ENCODE data around the gene AARSD1. TPM values are rescaled to one million over a fixed set of nuclear protein-coding genes. Genes with fewer than 3 reads are reported as not detected.
"Not testable (repeated sequence)": the region's sequence is repeated elsewhere in the genome, so short reads cannot be mapped to it uniquely, and the experiment has no call there.

AARSD1 gene
- total RNA-seq, 1 experiment from 2014 or later, result 69.0 TPM

DNA sequence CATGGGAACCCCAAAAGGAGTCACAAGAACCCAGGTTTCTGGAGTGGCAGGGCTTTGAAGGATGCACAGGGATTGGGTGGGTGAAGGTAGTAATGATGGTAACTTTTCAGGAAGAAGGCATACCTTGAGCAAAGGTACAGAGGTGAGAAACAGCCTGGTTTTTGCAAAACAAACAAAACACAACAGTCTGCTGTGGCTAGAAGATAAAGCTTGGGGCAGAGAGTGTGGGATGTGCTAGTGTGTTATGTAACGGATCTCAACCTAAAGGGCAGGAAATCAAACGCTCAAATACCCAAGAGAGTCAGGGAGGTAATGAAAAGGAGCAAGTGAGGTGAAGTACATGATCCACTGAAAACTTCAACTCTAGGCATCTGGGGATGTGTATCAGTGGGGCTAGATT lies 11.0 kb upstream of the AARSD1 start:
- Histone ChIP-seq H3K36me3 (ENCODE audit: control insufficient read depth, insufficient read depth, low read length) (no peaks in the 10 kb centered on the region), H3K27me3 (replicated peaks; ENCODE audit: control insufficient read depth, insufficient read depth, low read length) (no peaks in the 10 kb centered on the region), H3K4me1 (no peaks in the 10 kb centered on the region), H3K9me3 (no peaks in the 10 kb centered on the region), H3K4me3 (ENCODE audit: low read depth, low read length) (no peak overlapping the region)
- H3K4me3 Mint-ChIP-seq (ENCODE audit: unreplicated experiment), result no peak overlapping the region
- H3K9me3 Mint-ChIP-seq (ENCODE audit: unreplicated experiment), result peaks cover 13% of the 10 kb centered on the region
- ChIA-PET POLR2A (no interaction called here), CTCF (no interaction called here)
- H3K27ac Mint-ChIP-seq (ENCODE audit: unreplicated experiment), result no peak overlapping the region
- intact Hi-C loops (cut with micrococcal nuclease; ENCODE audit: unreplicated experiment), result no loop called here
- peaks cover 15% of the 10 kb centered on the region for H3K36me3 Mint-ChIP-seq (ENCODE audit: insufficient read depth, unreplicated experiment)
- no peaks in the 10 kb centered on the region for H3K27me3 Mint-ChIP-seq (ENCODE audit: insufficient read depth, unreplicated experiment)
- BruUV-seq (replicated peaks), result no TSS peak
- peaks cover 5% of the 10 kb centered on the region for H3K4me1 Mint-ChIP-seq (ENCODE audit: low read depth, unreplicated experiment)
- no peak for DNase-seq
- TF ChIP-seq, protein P1, sequence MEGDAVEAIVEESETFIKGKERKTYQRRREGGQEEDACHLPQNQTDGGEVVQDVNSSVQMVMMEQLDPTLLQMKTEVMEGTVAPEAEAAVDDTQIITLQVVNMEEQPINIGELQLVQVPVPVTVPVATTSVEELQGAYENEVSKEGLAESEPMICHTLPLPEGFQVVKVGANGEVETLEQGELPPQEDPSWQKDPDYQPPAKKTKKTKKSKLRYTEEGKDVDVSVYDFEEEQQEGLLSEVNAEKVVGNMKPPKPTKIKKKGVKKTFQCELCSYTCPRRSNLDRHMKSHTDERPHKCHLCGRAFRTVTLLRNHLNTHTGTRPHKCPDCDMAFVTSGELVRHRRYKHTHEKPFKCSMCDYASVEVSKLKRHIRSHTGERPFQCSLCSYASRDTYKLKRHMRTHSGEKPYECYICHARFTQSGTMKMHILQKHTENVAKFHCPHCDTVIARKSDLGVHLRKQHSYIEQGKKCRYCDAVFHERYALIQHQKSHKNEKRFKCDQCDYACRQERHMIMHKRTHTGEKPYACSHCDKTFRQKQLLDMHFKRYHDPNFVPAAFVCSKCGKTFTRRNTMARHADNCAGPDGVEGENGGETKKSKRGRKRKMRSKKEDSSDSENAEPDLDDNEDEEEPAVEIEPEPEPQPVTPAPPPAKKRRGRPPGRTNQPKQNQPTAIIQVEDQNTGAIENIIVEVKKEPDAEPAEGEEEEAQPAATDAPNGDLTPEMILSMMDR (IDR thresholded peaks at IDR 0.05; ENCODE audit: insufficient read depth in 1 of 2, low read depth in 1 of 2, low read length in 1 of 2, severe bottlenecking in 1 of 2, unreplicated experiment in 1 of 2), result no peak

DNA sequence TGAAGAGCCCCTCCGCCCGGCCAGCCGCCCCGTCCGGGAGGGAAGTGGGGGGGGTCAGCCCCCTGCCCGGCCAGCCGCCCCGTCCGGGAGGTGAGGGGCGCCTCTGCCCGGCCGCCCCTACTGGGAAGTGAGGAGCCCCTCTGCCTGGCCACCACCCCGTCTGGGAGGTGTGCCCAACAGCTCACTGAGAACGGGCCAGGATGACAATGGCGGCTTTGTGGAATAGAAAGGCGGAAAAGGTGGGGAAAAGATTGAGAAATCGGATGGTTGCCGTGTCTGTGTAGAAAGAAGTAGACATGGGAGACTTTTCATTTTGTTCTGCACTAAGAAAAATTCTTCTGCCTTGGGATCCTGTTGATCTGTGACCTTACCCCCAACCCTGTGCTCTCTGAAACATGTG lies 9.1 kb upstream of the AARSD1 start:
- H3K4me3 Mint-ChIP-seq (ENCODE audit: unreplicated experiment); H3K4me1 ChIP-seq; H3K9me3 Mint-ChIP-seq (ENCODE audit: unreplicated experiment); DNase-seq; H3K4me3 ChIP-seq (ENCODE audit: low read depth, low read length); H3K27me3 ChIP-seq (replicated peaks; ENCODE audit: control insufficient read depth, insufficient read depth, low read length); intact Hi-C loops (cut with micrococcal nuclease; ENCODE audit: unreplicated experiment); POLR2A ChIA-PET; H3K27ac Mint-ChIP-seq (ENCODE audit: unreplicated experiment); BruUV-seq (replicated peaks); H3K27me3 Mint-ChIP-seq (ENCODE audit: insufficient read depth, unreplicated experiment); H3K36me3 ChIP-seq (ENCODE audit: control insufficient read depth, insufficient read depth, low read length); H3K4me1 Mint-ChIP-seq (ENCODE audit: low read depth, unreplicated experiment); H3K36me3 Mint-ChIP-seq (ENCODE audit: insufficient read depth, unreplicated experiment); H3K9me3 ChIP-seq; CTCF ChIA-PET: not testable (repeated sequence)

DNA sequence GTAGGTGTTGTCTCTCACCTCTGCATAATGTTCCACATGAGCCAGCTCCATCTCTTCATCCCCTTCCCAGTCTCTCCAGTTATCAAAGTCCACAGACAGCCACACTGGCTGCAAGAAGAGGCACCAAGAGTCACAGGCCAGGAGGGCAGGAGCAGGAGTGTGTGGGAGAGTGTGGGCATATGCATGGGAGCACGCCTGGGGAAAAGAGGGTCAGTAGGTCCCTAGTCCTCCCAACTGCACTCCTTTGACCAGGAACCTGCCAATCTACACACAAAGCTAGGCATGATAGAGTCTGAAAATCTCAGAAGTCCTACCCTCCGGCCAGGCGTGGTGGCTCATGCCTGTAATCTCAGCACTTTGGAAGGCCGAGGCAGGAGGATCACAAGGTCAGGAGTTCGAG lies 7.3 kb upstream of the AARSD1 start:
- Histone ChIP-seq H3K36me3 (ENCODE audit: control insufficient read depth, insufficient read depth, low read length) (no peaks in the 10 kb centered on the region), H3K4me1 (no peaks in the 10 kb centered on the region), H3K9me3 (no peaks in the 10 kb centered on the region), H3K27me3 (replicated peaks; ENCODE audit: control insufficient read depth, insufficient read depth, low read length) (no peaks in the 10 kb centered on the region), H3K4me3 (ENCODE audit: low read depth, low read length) (no peak overlapping the region)
- CTCF ChIA-PET, result no interaction called here
- BruUV-seq (replicated peaks), result no TSS peak
- peaks cover 6% of the 10 kb centered on the region for H3K36me3 Mint-ChIP-seq (ENCODE audit: insufficient read depth, unreplicated experiment)
- DNase-seq, result no peak
- H3K9me3 Mint-ChIP-seq (ENCODE audit: unreplicated experiment), result no peaks in the 10 kb centered on the region
- no peak overlapping the region for H3K4me3 Mint-ChIP-seq (ENCODE audit: unreplicated experiment)
- intact Hi-C loops (cut with micrococcal nuclease; ENCODE audit: unreplicated experiment), result no loop called here
- H3K4me1 Mint-ChIP-seq (ENCODE audit: low read depth, unreplicated experiment), result no peaks in the 10 kb centered on the region
- TF ChIP-seq, protein P1 (IDR thresholded peaks at IDR 0.05; ENCODE audit: insufficient read depth in 1 of 2, low read depth in 1 of 2, low read length in 1 of 2, severe bottlenecking in 1 of 2, unreplicated experiment in 1 of 2), result no peak
- POLR2A ChIA-PET, result interaction anchor here (0.7 kb wide), 1 partner anchor 26 kb away, joined by 3 read pairs; the partner anchor contains the start of gene RPL27
- H3K27me3 Mint-ChIP-seq (ENCODE audit: insufficient read depth, unreplicated experiment), result no peaks in the 10 kb centered on the region
- H3K27ac Mint-ChIP-seq (ENCODE audit: unreplicated experiment), result no peak overlapping the region
